HEK293 (cell line): ENCODE measurements around the gene ZFAND2B.

Experiments
- GFI1B ChIP-seq: fragments of 450-650 bp; formaldehyde crosslinking; IDR thresholded peaks from 2 replicates; pipeline ENCODE4 v1.5.1; 2016; ENCODE audit warnings: missing biosample characterization, missing genetic modification characterization
- KLF16 ChIP-seq: fragments of 450-650 bp; formaldehyde crosslinking; IDR thresholded peaks from 2 replicates; pipeline ENCODE4 v1.5.1; 2017; ENCODE audit warnings: missing biosample characterization, missing genetic modification characterization
- KLF9 ChIP-seq: fragments of 450-650 bp; formaldehyde crosslinking; IDR thresholded peaks from 2 replicates; pipeline ENCODE4 v1.5.1; 2016; ENCODE audit warnings: missing biosample characterization, missing genetic modification characterization, low read depth
- SP7 ChIP-seq: fragments of 450-650 bp; formaldehyde crosslinking; IDR thresholded peaks from 2 replicates; pipeline ENCODE4 v1.5.1; 2016; ENCODE audit warnings: missing biosample characterization, missing genetic modification characterization
- ZNF112 ChIP-seq: fragments of 450-650 bp; formaldehyde crosslinking; IDR thresholded peaks from 2 replicates; pipeline ENCODE4 v1.5.0; 2017; ENCODE audit warnings: missing biosample characterization, missing genetic modification characterization
- ZNF133 ChIP-seq: fragments of 450-650 bp; formaldehyde crosslinking; IDR thresholded peaks from 2 replicates; pipeline ENCODE4 v1.5.1; 2016; ENCODE audit warnings: missing biosample characterization, missing genetic modification characterization
- ZNF274 ChIP-seq, 2 experiments: fragments of 200-500 bp in 1 of 2; fragments of 450-650 bp in 1 of 2; sonication (Bioruptor generic) in 1 of 2; formaldehyde crosslinking in 1 of 2; IDR thresholded peaks; 2 replicates each; pipeline versions ENCODE4 v1.5.1 to v1.6.1; 2014 to 2016; ENCODE audit warnings: borderline replicate concordance in 1 of 2, inconsistent platforms in 1 of 2, low read length in 1 of 2, missing biosample characterization in 1 of 2, missing genetic modification characterization in 1 of 2
- ZNF530 ChIP-seq: fragments of 450-650 bp; formaldehyde crosslinking; IDR thresholded peaks from 2 replicates; pipeline ENCODE4 v1.5.1; 2016; ENCODE audit warnings: low read depth, missing biosample characterization, missing genetic modification characterization
- ZSCAN16 ChIP-seq: fragments of 450-650 bp; formaldehyde crosslinking; IDR thresholded peaks from 2 replicates; pipeline ENCODE4 v1.5.1; 2016; ENCODE audit warnings: missing biosample characterization, missing genetic modification characterization
- TF ChIP-seq, protein P1 (sequence below): fragments of 450-650 bp; formaldehyde crosslinking; IDR thresholded peaks from 2 replicates; pipeline ENCODE4 v1.5.1; 2016; ENCODE audit warnings: missing biosample characterization, missing genetic modification characterization
- TF ChIP-seq, protein P2 (sequence below): fragments of 450-650 bp; formaldehyde crosslinking; IDR thresholded peaks from 2 replicates; pipeline ENCODE4 v1.5.1; 2016; ENCODE audit warnings: missing biosample characterization, missing genetic modification characterization
- TF ChIP-seq, protein P3 (sequence below): fragments of 450-650 bp; formaldehyde crosslinking; IDR thresholded peaks from 2 replicates; pipeline ENCODE4 v1.5.1; 2016; ENCODE audit warnings: missing biosample characterization, missing genetic modification characterization
- TF ChIP-seq, protein P4 (sequence below): fragments of 450-650 bp; formaldehyde crosslinking; IDR thresholded peaks from 2 replicates; pipeline ENCODE4 v1.5.1; 2016; ENCODE audit warnings: missing biosample characterization, missing genetic modification characterization

DNA sequence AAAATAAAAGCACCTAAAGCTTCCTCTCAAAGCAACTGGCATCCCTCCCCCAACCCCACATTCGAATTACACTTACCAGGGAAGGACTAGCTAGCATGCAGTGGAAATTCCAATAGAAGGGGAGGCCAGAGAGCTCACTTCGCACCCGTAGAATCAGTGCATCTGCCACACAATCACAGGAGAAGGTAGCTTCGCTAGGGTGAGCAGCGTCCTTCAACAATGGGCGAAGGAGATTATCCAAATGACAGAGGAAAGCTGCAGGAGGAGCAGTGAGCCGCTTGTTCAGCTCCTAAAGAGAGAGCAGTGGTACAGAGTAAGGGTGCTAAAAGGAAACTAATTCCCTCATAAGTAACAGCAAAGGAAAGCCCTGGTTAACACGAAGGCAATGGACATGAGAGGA, 49.2 kb upstream of the ZFAND2B start:
- TF ChIP-seq, protein P1, sequence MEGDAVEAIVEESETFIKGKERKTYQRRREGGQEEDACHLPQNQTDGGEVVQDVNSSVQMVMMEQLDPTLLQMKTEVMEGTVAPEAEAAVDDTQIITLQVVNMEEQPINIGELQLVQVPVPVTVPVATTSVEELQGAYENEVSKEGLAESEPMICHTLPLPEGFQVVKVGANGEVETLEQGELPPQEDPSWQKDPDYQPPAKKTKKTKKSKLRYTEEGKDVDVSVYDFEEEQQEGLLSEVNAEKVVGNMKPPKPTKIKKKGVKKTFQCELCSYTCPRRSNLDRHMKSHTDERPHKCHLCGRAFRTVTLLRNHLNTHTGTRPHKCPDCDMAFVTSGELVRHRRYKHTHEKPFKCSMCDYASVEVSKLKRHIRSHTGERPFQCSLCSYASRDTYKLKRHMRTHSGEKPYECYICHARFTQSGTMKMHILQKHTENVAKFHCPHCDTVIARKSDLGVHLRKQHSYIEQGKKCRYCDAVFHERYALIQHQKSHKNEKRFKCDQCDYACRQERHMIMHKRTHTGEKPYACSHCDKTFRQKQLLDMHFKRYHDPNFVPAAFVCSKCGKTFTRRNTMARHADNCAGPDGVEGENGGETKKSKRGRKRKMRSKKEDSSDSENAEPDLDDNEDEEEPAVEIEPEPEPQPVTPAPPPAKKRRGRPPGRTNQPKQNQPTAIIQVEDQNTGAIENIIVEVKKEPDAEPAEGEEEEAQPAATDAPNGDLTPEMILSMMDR (tag by site-specific recombination), result no peak
- TF ChIP-seq SP7, result no peak
- no peak for TF ChIP-seq ZNF274 (IDR thresholded peaks at IDR 0.05; ENCODE audit: low read length)
- no peak for TF ChIP-seq ZNF274 (tag by site-specific recombination; IDR thresholded peaks at IDR 0.05; ENCODE audit: borderline replicate concordance)
- TF ChIP-seq KLF9 (tag by site-specific recombination), result no peak
- no peak for TF ChIP-seq ZNF133
- no peak for TF ChIP-seq ZSCAN16 (tag by site-specific recombination)
- TF ChIP-seq GFI1B (tag by site-specific recombination), result no peak
- TF ChIP-seq, protein P2, sequence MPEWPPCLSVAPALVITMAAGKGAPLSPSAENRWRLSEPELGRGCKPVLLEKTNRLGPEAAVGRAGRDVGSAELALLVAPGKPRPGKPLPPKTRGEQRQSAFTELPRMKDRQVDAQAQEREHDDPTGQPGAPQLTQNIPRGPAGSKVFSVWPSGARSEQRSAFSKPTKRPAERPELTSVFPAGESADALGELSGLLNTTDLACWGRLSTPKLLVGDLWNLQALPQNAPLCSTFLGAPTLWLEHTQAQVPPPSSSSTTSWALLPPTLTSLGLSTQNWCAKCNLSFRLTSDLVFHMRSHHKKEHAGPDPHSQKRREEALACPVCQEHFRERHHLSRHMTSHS (tag by site-specific recombination), result no peak
- no peak for TF ChIP-seq ZNF530
- TF ChIP-seq ZNF112 (tag by site-specific recombination), result no peak
- TF ChIP-seq, protein P3, sequence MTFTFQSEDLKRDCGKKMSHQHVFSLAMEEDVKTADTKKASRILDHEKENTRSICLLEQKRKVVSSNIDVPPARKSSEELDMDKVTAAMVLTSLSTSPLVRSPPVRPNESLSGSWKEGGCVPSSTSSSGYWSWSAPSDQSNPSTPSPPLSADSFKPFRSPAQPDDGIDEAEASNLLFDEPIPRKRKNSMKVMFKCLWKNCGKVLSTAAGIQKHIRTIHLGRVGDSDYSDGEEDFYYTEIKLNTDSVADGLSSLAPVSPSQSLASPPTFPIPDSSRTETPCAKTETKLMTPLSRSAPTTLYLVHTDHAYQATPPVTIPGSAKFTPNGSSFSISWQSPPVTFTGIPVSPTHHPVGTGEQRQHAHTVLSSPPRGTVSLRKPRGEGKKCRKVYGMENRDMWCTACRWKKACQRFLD (tag by site-specific recombination), result no peak
- no peak for TF ChIP-seq KLF16 (tag by site-specific recombination)
- TF ChIP-seq, protein P4, sequence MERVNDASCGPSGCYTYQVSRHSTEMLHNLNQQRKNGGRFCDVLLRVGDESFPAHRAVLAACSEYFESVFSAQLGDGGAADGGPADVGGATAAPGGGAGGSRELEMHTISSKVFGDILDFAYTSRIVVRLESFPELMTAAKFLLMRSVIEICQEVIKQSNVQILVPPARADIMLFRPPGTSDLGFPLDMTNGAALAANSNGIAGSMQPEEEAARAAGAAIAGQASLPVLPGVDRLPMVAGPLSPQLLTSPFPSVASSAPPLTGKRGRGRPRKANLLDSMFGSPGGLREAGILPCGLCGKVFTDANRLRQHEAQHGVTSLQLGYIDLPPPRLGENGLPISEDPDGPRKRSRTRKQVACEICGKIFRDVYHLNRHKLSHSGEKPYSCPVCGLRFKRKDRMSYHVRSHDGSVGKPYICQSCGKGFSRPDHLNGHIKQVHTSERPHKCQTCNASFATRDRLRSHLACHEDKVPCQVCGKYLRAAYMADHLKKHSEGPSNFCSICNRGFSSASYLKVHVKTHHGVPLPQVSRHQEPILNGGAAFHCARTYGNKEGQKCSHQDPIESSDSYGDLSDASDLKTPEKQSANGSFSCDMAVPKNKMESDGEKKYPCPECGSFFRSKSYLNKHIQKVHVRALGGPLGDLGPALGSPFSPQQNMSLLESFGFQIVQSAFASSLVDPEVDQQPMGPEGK (tag by site-specific recombination), result no peak
